Dendritic cell treated with granulocyte-macrophage colony-stimulating factor and Interleukin-4, amounts not matched to agents 40 ng/mL and 50 ng/mL, for 4 days (primary cell): ENCODE results near the gene C2CD3.

Experiments
- H3K27ac Mint-ChIP-seq: one replicate; pipeline ENCODE4 v1.8.0; 2022; ENCODE audit warnings: mild to moderate bottlenecking, mixed read lengths
- H3K27me3 Mint-ChIP-seq: one replicate; pipeline ENCODE4 v1.8.0; 2022; ENCODE audit warnings: mild to moderate bottlenecking, mixed read lengths
- H3K36me3 Mint-ChIP-seq: one replicate; pipeline ENCODE4 v1.8.0; 2022; ENCODE audit warnings: low read depth, mixed read lengths
- H3K4me1 Mint-ChIP-seq: one replicate; pipeline ENCODE4 v1.8.0; 2022; ENCODE audit warnings: low read depth, mixed read lengths
- H3K4me3 Mint-ChIP-seq: one replicate; pipeline ENCODE4 v1.8.0; 2022; ENCODE audit warnings: mild to moderate bottlenecking, moderate library complexity, mixed read lengths
- H3K9me3 Mint-ChIP-seq: one replicate; pipeline ENCODE4 v1.8.0; 2022; ENCODE audit warnings: mixed read lengths
- intact Hi-C: fragments of 100-400 bp; cut with micrococcal nuclease; formaldehyde crosslinking; loops from one replicate; pipeline ENCODE4 v1.15.0; 2022

C2CD3 gene

DNA sequence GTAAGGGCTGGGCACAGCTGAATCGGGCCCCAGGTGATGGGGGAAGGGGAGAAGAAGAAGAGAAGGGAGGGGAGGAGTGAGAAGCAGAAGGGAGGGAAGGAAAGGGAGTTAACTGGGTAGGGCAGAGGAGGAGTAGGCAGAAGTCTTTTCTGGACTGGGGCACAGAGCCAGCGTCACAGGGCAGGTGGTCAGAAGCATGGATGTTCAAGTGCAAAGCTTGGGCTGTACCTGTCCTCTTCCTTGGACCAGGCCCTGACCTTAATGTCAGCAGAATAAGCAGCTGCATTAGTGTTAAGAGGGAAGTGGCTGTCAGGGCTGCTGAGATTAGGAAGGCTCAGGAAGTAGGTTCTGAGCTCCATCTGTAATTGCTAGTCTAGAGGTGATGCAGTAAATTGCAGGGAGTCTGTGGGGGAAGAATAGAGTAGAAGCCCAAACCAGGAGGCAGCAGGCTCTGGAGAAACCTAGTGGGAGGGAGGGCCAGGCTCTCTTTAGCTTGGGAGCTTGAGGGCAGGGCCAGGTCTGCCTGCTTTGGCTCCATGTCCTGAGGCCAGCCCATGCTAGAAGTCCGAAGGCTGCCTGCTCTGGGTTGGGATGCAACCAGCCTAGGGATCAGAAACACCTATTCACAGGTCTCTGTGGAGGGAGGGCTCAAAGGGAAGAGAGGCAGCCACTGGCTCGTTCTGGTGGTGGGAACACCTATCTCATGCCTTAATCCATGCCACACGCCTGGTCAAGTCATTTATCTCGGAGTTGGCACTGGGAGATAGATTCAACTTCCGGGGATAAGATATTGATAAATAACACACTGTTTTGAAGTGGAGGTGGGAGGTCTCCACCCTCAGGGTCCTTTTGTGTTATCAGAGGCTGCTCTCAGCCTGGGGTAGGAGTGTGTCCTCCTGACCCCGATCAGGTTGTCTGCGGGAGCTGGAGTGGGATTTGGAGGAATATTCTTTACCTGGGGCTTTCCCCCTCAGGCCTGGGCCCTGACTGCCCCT lies 160.2 kb downstream of the C2CD3 start:
- H3K27me3 Mint-ChIP-seq: no peaks in the 10 kb centered on the region
- H3K36me3 Mint-ChIP-seq: peaks cover 37% of the 10 kb centered on the region
- H3K4me1 Mint-ChIP-seq: peaks cover 21% of the 10 kb centered on the region
- H3K27ac Mint-ChIP-seq: peak overlapping the region; percentile 11
- no peaks in the 10 kb centered on the region for H3K9me3 Mint-ChIP-seq
- intact Hi-C loops: no loop called here
- H3K4me3 Mint-ChIP-seq: no peak overlapping the region

DNA sequence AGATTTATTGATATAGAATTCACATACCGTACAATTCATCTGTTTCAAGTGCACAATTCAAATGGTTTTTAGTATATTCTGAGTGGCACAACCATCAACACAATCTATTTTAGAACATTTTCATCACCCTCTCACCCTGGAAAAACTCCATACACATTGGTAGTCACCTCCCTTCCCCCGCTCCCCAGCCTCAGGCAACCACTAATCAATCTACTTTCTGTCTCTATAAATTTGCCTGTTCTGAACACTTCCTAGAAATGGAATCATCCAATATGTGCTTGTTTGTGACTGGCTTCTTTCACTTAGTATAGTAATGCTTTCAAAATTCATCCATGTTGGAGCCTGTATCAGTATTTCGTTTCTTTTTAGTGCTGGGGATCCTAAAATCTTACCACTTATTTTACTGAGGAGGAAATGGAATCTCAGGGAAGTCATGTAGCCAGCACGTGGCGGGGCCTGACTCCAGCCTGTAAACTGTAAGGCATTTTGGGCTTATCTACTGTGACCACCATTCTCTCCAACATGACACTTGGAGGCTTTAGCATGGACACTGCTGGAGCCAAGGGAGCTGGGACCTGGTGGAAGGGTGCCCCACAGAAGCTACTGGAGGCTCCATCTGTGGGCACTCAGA lies 161.0 kb downstream of the C2CD3 start:
- peaks cover 36% of the 10 kb centered on the region for H3K36me3 Mint-ChIP-seq
- intact Hi-C loops: no loop called here
- no peak overlapping the region for H3K4me3 Mint-ChIP-seq
- H3K27me3 Mint-ChIP-seq: no peaks in the 10 kb centered on the region
- peak overlapping the region; percentile 11 for H3K27ac Mint-ChIP-seq
- peaks cover 21% of the 10 kb centered on the region for H3K4me1 Mint-ChIP-seq
- H3K9me3 Mint-ChIP-seq: no peaks in the 10 kb centered on the region

DNA sequence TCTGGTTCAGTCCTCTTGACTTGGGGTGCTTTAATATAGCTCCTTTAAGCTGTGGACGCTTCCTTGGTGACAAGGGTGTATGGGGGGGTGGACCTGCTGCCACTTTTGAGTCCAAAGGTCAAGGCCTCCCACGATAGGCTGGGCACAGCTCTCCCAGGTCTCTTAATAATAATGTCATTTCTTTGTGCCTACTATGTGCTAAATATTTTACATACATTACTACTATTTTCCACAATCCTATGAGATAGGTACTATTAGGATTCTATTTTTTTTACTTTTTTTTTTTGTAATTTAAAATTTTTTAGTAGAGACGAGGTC lies 161.6 kb downstream of the C2CD3 start:
- no peak overlapping the region for H3K4me3 Mint-ChIP-seq
- intact Hi-C loops: no loop called here

DNA sequence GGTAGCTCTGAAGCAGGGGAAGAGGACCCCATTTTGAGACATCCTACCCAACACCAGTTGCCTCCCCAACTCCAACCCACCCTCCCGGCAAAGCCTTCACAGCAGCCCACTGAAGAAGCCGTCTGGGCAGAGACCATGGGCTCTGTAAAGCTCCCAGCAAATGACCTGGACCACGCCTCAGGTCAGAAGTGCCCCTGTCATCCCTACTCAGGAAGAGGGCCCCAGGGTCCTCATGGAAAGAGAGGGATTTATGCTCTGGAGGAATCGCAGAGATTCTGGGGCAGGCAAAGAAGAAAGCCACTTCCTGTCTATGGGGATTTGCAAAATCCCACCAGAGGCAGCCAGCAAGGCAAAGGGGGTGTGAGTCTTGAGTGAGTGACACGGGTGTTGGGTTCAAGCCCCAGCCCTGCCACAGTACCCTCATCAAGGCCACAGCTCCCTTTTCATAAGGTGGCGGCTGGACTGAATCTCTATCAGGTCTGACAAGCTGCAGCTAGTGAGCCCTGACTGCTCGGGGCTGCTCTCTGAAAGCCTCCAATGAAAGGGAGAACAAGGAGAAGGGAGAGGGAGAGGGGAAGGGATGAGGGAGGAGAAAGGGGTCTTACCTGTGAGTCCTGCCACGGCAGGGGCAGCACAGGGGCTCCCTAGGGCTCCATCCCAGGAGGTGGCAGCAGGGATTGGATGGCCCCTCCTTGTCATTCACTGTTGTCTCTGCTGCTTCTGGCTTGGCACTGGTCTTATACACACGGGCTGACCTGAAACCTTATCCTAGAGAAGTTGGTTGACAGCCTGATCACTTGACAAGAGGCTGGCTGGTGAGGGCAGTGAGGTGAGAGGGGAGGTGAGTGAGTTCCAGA lies 162.2 kb downstream of the C2CD3 start, which contains the start of gene UCP3:
Gene UCP3, minus strand, starts transcription at position 713 of the 857 bp plus-strand sequence. CDS start 2,043 bp downstream, outside the sequence.
- Mint-ChIP-seq H3K4me3 (no peak within 1 kb of the TSS), H3K4me1 (peaks cover 21% of the 10 kb centered on the region), H3K27me3 (no peaks in the 10 kb centered on the region), H3K27ac (peak within 1 kb of the TSS; percentile 11), H3K9me3 (no peaks in the 10 kb centered on the region), H3K36me3 (peaks cover 46% of the 10 kb centered on the region)
- intact Hi-C loops: no loop called here

More for the DNA sequence above, 161.6 kb downstream of the C2CD3 start:
- H3K9me3 Mint-ChIP-seq: no peaks in the 10 kb centered on the region
- H3K36me3 Mint-ChIP-seq: peaks cover 40% of the 10 kb centered on the region
- H3K4me1 Mint-ChIP-seq: peaks cover 21% of the 10 kb centered on the region
- peak overlapping the region; percentile 11 for H3K27ac Mint-ChIP-seq
- H3K27me3 Mint-ChIP-seq: no peaks in the 10 kb centered on the region

DNA sequence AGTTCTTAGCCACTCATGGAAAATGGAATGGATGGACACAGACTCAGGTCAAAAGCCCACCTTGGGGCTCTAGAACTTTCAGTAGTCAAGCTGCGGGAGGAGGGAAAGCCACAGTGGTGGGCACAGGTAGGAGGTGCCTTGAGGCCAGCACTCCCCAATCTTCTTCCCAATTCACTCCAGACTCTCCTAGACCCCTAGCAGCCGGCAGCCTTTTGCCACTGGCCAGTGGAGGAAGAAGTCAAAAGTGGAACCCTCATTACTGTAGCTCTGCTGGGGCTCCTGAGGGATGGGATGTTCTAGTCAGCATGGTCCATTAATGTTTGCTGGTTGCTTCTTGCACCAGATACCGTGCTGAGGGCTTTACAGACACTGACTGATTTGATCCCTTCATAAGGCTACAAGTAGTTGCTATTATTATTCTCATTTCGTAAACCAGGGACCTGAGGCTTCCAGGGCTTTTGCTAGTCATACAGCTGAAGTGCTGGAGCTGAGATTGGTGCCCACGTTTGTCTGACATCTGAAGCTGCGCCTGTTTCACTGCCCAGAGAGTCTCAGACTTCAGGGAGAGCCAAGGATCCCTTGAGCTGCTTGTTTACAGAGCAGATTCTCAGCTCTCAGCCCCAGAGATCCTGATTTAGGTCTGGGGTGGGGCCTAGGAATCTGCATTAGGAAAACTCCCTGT lies 163.0 kb downstream of the C2CD3 start:
- H3K4me1 Mint-ChIP-seq: peaks cover 21% of the 10 kb centered on the region
- no peaks in the 10 kb centered on the region for H3K27me3 Mint-ChIP-seq
- no peaks in the 10 kb centered on the region for H3K9me3 Mint-ChIP-seq
- H3K27ac Mint-ChIP-seq: peak overlapping the region; percentile 11
- no peak overlapping the region for H3K4me3 Mint-ChIP-seq
- peaks cover 46% of the 10 kb centered on the region for H3K36me3 Mint-ChIP-seq
- intact Hi-C loops: no loop called here

DNA sequence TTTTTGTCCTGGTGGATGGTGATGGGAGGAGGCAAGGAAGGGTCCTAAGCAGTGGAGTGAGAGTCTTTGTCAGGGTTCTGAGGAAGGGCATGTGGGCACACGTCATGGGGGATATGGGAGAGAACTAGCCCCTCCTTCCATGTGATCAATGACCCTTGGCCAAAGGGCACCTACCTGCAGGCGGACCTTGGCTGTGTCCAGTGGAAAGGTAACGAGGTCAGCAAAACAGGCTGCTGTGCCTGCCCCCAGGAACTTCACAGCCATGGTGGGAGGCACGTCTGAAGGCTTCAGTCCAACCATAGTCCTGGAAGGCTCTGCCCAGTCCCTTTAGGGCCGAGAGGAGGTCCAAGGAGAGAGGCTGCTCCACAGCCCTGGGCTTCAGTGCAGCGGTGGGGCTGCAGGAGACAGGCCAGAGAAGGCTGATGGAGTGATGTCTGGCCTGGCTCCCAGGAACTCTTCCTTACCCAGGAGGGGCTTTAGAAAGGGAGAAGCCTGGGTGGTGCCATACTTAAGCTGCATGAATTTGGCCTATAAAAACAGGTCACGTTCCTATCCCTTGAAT lies 164.0 kb downstream of the C2CD3 start:
- Mint-ChIP-seq H3K4me1 (peaks cover 20% of the 10 kb centered on the region), H3K27me3 (no peaks in the 10 kb centered on the region), H3K4me3 (no peak overlapping the region), H3K36me3 (peaks cover 46% of the 10 kb centered on the region), H3K9me3 (no peaks in the 10 kb centered on the region), H3K27ac (no peak overlapping the region)
- intact Hi-C loops: no loop called here

DNA sequence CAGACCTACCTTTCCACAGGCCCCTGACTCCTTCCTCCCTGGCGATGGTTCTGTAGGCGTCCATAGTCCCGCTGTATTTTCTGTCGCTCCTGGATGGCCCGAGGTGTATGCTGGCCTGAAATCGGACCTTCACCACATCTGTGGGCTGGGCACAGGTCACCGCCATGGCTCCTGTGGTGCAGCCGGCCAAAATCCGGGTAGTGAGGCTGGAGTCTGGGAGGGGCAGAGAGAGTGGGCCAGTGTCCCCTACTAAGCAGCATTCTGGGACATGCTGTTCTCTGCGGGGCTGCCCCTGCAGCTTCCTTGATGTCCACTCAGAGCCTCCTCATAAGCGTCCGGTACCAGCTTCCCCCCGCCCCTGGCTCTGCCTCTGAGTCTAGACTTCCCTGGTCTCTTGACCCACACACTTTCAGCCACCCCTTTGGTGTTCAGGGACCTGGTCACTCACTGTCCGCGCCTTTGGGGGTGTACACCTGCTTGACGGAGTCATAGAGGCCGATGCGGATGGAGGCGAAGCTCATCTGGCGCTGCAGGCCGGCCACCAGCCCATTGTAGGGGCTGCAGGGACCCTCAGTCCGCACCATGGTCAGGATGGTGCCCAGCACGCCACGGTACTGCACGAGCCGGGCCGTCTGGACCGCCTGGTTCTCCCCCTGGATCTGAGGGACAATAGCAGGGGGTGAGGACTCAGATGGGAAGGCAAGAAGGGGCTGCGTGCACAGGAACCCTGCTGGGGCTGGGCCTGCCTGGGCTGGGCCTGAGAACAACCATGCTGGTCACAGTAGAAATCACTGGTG lies 164.9 kb downstream of the C2CD3 start:
- no peak overlapping the region for H3K27ac Mint-ChIP-seq
- H3K36me3 Mint-ChIP-seq: peaks cover 45% of the 10 kb centered on the region
- no peaks in the 10 kb centered on the region for H3K9me3 Mint-ChIP-seq
- peaks cover 11% of the 10 kb centered on the region for H3K4me1 Mint-ChIP-seq
- no peaks in the 10 kb centered on the region for H3K27me3 Mint-ChIP-seq
- no peak overlapping the region for H3K4me3 Mint-ChIP-seq
- intact Hi-C loops: no loop called here

DNA sequence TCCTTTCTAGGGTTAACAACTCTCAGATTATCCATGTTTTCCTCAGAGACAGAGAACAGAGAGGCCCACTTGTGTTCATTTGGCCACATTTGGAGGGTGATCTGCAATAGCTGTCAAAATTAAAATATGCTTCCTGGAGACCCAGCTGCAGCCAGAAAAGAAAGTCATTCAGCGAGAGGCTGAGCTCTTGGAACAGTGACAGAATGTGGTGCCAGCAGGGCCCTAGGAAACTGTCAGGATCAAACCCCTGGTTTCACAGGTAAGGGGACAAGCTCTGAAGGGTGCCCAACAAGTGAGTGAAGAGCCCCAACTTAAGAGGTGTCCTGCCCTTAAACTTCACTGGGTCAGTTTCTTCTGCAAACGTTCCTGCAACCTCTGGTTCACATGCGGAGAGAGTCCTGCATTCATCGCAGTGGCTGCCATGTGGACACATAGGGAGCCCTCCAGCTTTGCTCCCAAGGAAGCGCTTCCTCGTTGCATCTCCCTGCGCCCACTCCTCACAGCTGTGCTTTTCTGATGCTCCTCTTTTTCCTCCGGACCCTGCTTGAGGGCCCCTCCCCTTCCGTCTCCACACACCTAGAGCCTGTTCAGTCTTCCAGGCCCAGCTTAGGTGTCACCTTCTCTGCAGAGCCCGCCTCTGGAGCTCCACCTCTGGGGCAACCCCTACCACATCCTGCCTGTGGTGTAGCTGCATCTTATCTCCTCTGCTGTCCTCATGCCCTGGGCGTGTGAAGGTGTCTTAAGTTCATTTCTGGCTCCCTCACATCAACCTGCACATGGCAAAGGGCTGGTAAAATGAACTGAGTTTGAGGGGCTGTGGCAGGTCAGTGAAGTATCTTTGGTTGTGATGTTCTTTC lies 165.8 kb downstream of the C2CD3 start:
- no peaks in the 10 kb centered on the region for H3K9me3 Mint-ChIP-seq
- peaks cover 4% of the 10 kb centered on the region for H3K4me1 Mint-ChIP-seq
- intact Hi-C loops: no loop called here
- H3K36me3 Mint-ChIP-seq: peaks cover 45% of the 10 kb centered on the region
- no peak overlapping the region for H3K4me3 Mint-ChIP-seq
- H3K27me3 Mint-ChIP-seq: no peaks in the 10 kb centered on the region
- H3K27ac Mint-ChIP-seq: no peak overlapping the region

DNA sequence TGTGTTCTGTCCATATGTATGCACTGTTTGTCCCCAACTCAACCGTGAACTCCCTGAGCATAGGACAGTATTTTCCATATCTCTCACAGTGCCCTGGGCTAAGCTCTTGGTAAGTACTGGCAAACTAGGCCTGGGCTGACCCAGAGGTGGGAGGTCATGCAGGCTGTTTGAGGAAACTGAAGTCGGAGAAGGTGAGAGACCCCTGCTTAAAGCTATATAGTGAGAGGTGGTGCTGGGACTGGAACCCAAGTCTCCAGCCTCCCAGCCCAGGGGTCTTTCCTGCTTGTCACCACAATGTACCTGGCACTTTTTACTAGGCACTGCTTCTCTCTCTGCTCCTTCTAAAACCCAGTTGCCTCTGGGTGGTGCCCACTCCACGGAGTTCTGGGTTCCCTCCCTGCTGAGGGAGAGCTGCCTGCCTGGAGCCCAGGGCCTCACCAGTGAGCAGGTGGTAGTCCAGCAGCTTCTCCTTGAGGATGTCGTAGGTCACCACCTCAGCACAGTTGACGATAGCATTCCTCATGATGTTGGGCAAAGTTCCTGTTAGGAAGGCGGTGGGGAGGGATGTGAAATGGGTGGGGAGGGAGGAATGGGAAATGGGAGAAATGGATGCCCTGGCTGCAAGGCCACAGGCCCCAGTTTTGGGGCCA lies 166.6 kb downstream of the C2CD3 start:
- no peak overlapping the region for H3K4me3 Mint-ChIP-seq
- H3K36me3 Mint-ChIP-seq: peaks cover 45% of the 10 kb centered on the region
- H3K27me3 Mint-ChIP-seq: no peaks in the 10 kb centered on the region
- intact Hi-C loops: no loop called here
- no peak overlapping the region for H3K27ac Mint-ChIP-seq
- H3K4me1 Mint-ChIP-seq: peaks cover 5% of the 10 kb centered on the region
- no peaks in the 10 kb centered on the region for H3K9me3 Mint-ChIP-seq

DNA sequence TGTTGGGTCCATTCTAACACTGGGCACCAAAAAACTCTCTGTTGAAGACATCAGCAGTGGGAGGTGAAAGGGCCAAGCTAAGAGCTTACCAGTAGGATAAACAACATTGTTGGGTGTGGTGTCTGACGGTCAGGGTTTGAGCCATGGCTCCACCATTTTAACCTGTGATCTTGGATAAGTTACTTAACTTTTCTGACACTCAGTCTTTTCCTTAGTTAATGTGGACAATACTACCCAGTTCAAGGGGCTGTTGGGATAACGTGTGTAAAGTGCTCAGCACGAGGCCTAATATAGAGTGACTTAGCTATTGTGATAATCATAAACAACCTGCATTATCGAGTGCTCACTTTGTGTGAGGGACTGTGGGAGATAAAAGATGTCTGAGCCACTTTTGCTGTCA lies 168.0 kb downstream of the C2CD3 start:
- no peaks in the 10 kb centered on the region for H3K9me3 Mint-ChIP-seq
- intact Hi-C loops: no loop called here
- H3K27me3 Mint-ChIP-seq: no peaks in the 10 kb centered on the region
- H3K4me1 Mint-ChIP-seq: peaks cover 5% of the 10 kb centered on the region
- H3K27ac Mint-ChIP-seq: no peak overlapping the region
- no peak overlapping the region for H3K4me3 Mint-ChIP-seq
- peaks cover 45% of the 10 kb centered on the region for H3K36me3 Mint-ChIP-seq

DNA sequence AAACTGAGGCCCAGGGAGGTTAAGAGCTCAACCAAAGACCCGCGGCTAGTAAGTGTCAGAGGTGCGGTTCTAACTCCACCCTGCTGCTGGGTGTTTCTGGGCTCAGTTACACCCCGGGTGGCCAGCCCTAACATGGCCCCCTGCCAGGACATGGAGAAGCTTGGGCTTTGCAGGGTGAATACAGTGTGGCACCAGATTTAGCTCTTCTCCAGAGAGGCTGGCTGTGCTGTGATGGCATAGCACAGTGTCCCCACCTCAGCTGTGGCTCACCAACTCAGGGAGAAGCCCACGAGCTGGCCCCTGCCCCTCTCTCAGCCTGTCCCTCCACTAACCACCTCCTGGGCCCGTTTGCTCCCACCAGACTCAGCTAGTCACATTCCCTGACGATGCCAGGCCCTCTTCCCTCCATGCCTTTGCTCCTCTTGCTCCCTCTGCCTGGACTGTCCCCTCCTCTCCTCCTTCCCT lies 168.9 kb downstream of the C2CD3 start:
- H3K27me3 Mint-ChIP-seq: no peaks in the 10 kb centered on the region
- H3K36me3 Mint-ChIP-seq: peaks cover 45% of the 10 kb centered on the region
- peak overlapping the region; percentile 21 for H3K27ac Mint-ChIP-seq
- H3K9me3 Mint-ChIP-seq: no peaks in the 10 kb centered on the region
- H3K4me1 Mint-ChIP-seq: peaks cover 5% of the 10 kb centered on the region
- intact Hi-C loops: no loop called here
- no peak overlapping the region for H3K4me3 Mint-ChIP-seq
